H1 (cell line): ENCODE results near the gene KIF13A. TPM values are rescaled to one million over a fixed set of nuclear protein-coding genes. Genes with fewer than 3 reads are reported as not detected.

Experiments
- MAFK ChIP-seq: IDR thresholded peaks from 2 replicates; pipeline ENCODE4 v1.6.1; 2012; ENCODE audit warnings: low read depth, mild to moderate bottlenecking, improper control_type of control experiment, low read length
- POLR2A ChIP-seq, 2 experiments: IDR thresholded peaks; 1 replicate in 1 of 2; 2 replicates in 1 of 2; pipeline ENCODE4 v1.6.1; 2011; ENCODE audit warnings: low read depth in 2 of 2, low read length in 2 of 2, mild to moderate bottlenecking in 2 of 2; ENCODE audit errors: control extremely low read depth in 1 of 2
- SIN3A ChIP-seq, 2 experiments: IDR thresholded peaks in 1 of 2; conservative IDR thresholded peaks in 1 of 2; 2 replicates each; pipeline ENCODE4 v1.6.1; 2011 to 2012; ENCODE audit warnings: low read length in 2 of 2, improper control_type of control experiment in 1 of 2, low read depth in 1 of 2, mild to moderate bottlenecking in 1 of 2
- polyA plus RNA-seq, 7 experiments: library from polyadenylated mRNA; depleted of rRNA in 3 of 7; stranded (reverse) in 5 of 7; unstranded in 2 of 7; fragments of >200 nt in 5 of 7; fragments of 200-250 nt in 2 of 7; gene quantifications; 1 replicate in 5 of 7; 2 replicates in 1 of 7; 4 replicates in 1 of 7; pipeline versions ENCODE4 v1.2.1 to v1.2.3, GENCODE V29; 2011 to 2013; ENCODE audit warnings: missing spikeins in 2 of 7, mixed read lengths in 2 of 7
- total RNA-seq: library from RNA; stranded (reverse); fragmentation: NEBNext Ultra II Directional; extraction: Animal tissue kit (Norgen Biotek cat#: 25700); gene quantifications from 2 replicates; pipeline ENCODE4 v1.2.1, GENCODE V29; 2021
- TF ChIP-seq, protein P1 (sequence below): IDR thresholded peaks from 2 replicates; pipeline ENCODE4 v1.6.1; 2012; ENCODE audit warnings: inconsistent platforms

KIF13A gene
- total and polyA plus RNA-seq, 2 of the 8 experiments (the other 6 are each of a cell fraction or from before 2014, with no cell fraction given) = 14.7 to 40.8 TPM

- TF ChIP-seq SIN3A (conservative IDR thresholded peaks at IDR 0.05 in 1 of 2, IDR thresholded peaks at IDR 0.05 in 1 of 2; ENCODE audit: low read depth in 1 of 2, low read length in 2 of 2) (no peak), POLR2A (IDR thresholded peaks at IDR 0.05; ENCODE audit: control extremely low read depth in 1 of 2, low read depth in 2 of 2, low read length in 2 of 2) (no peak), MAFK (no peak)
- TF ChIP-seq, protein P1, sequence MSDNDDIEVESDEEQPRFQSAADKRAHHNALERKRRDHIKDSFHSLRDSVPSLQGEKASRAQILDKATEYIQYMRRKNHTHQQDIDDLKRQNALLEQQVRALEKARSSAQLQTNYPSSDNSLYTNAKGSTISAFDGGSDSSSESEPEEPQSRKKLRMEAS = no peak
- TF ChIP-seq, all 59 proteins: peak for 0
These were observed 156.3 kb downstream of the KIF13A start (continued) for GRCh38 chr6:17831135-17831534.
